ENCODE measurements around the gene FCHSD2.
"Not testable (repeated sequence)": the region's sequence is repeated elsewhere in the genome, so short reads cannot be mapped to it uniquely, and the experiment has no call there.

FCHSD2 gene

GRCh38 chr11:73055655-73056354 lies 86.3 kb downstream of the FCHSD2 start:
- DNase-seq = no peak

- DNase-seq = no peak
Observed at GRCh38 chr11:73055002-73055401, 87.1 kb downstream of the FCHSD2 start.

DNA sequence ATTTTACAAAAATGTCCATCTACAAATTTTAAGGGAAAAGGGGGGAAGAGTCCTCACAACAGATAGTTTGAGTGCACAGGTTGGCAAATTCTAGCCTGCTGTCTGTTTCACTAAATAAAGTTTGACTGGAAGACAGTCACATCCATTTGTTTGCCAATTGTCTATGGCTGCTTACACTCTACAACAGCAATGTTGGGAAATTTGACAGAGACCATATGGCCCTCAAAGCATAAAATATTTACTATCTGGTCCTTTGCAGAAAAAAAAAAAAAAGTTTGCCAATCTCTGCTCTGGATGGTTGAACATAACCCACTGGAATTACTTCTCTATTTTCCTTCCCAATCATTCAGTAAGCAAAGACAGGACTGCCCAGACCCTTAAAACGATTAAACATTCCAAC lies 88.2 kb downstream of the FCHSD2 start:
- DNase-seq = no peak

- no peak for DNase-seq
Observed at GRCh38 chr11:73048446-73048845, 93.7 kb downstream of the FCHSD2 start.

DNA sequence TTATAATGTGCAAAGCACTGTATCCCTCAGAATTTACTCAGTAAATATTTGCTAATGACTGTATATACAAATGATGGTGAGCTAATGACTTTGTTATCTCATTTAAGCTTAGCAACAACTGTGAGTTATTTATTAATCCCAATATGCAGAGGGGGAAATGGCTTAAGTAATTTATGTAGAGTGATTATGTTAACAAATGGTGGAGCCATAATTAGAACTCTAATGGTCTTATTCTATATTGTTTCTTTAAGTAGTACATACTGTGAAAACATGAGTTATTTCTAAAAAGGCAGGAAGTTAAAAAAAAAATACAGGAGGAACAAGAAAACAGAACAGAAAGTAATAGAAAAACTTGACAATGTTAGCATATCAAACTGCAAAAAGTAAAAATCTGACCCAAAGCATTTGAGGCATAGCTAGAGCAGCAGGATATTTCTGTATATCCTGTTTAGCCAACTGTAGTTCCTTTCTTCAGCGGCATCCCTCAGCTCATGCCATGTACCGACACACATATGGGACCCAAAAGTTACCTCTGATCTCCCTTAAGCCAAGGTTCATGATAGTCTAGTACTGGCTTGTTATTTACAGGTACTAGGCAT lies 94.2 kb downstream of the FCHSD2 start:
- DNase-seq = no peak

DNA sequence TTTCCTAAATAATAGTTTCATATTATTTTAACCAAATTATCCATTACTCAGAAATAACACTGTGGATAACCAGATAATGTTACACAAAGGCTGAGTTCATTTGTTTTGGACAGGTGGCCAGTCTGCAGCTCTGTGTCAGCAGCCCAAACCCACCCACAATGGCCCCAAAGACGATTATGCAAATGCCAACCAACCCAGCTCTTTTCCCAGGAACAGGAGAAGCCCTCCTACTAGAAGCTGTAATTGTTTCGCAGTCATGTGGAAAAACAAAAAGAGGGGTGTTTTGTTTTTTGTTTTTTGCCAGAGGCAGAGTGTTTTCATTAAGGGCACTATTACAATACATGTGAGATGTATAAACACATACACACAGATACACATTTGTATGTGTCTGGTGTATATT lies 102.1 kb downstream of the FCHSD2 start:
- DNase-seq = no peak

GRCh38 chr11:73034777-73035176 lies 107.3 kb downstream of the FCHSD2 start:
- DNase-seq = peak in 1 of 2 donors; percentile 11

DNA sequence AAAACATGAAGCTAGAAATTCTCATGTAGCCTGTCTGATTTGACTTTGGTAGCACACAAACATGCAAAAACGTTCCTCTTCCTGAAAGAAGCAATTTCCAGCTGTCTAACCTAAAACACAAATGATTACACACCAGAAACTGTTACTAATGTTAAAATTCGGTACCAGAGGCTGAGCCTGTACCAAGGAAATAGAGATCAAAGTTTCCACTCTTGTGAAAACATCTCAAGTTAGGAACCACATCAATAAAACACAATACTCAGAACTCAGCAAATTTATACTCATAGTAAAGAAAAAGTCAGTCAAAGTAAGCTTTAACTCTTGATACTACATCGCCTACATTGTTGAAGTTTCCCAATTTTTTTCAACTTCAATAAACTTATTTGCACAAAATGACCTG lies 107.8 kb downstream of the FCHSD2 start:
- peak in 1 of 2 donors; percentile 67 for DNase-seq

DNA sequence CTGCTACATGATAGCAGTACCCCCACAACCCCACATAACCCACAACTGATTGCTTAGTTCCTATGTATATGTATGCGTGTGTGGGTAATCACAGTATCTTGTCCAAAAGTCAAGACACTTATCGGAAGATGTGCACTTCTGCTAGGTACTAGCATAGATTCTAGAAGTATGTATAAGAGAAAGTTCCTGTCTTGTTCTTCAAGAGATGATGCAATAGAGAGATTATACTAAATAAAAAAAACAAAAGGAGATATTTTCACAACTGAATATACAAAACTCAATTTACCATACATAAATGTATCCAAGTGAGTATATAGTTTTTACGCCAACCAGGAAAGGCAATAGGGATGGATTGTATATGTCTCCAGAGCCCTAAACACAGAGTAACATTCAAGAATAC lies 112.0 kb downstream of the FCHSD2 start:
- no peak for DNase-seq

DNA sequence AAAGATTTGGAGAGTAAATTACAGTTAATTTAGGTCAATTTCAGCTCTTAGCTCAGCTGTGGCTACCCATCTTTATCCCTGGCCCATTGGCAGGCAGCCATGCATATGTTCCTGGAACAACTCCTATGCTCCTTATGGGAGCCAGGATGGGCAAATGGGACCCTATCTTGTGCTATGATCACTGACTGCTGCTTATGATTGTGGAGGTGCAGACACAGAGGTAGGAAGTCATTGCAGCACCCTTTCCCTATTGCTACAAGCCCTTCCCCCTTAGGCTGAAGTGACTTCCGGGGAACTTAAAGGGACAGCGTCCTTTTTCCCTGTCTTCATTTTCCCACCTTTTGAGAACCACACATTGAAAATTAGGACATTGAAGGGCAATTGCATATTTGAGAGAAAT lies 112.7 kb downstream of the FCHSD2 start:
- no peak for DNase-seq

- peak in 1 of 2 donors; percentile 26 for DNase-seq
Observed at GRCh38 chr11:73028611-73029010, 113.5 kb downstream of the FCHSD2 start.

GRCh38 chr11:73027840-73028239 lies 114.3 kb downstream of the FCHSD2 start:
- not testable (repeated sequence) for DNase-seq

DNA sequence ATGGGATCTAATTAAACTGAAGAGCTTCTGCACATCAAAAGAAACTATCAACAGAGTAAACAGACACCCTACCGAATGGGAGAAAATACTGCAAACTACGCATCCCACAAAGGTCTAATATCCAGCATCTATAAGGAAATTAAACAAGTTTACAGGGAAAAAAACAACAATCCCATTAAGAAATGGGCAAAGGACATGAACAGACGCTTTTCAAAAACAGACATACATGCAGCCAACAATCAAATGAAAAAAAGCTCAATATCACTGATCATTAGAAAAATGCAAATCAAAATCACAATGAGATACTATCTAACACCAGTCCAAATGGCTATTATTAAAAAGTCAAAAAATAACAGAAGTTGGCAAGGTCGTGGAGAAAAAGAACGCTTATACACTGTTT lies 117.5 kb downstream of the FCHSD2 start:
- no peak for DNase-seq

DNA sequence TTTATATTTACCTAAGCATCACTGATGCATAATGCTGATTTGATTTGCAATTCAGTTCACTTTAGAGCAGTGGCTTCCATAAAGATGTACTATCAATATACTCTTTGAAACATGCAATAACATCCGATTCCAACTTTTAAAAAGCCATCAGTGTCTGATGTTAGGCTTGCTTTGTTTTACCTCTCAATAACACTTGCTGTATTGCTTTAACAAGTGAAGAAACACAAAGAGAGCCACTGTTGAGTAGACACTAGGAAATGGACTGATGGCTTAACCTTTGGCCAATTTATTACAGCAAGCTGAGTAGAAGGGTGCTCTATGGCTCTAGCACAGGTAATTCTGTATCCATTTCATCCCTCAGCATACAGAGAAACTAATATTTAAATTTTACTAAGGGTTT lies 122.1 kb downstream of the FCHSD2 start:
- DNase-seq = no peak

DNA sequence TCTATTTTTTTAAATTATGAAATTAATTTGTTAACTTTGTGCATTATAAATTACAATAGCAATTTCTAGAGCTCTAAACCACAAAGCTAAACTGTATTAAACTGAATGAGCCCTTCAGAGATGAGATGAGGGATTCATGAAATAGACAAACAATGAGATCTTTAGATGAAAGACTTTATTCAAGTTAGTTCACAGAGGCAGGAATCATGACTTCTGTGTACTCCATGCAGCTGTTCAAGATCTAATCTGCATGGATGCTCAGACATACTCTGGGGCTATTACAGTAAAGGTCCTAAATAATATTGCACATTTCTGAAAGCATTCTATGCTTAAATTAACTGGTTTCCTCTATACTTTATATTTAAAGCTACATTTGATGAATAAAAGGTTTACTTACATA lies 122.7 kb downstream of the FCHSD2 start:
- DNase-seq = no peak

GRCh38 chr11:73018856-73019255 lies 123.3 kb downstream of the FCHSD2 start:
- no peak for DNase-seq

DNA sequence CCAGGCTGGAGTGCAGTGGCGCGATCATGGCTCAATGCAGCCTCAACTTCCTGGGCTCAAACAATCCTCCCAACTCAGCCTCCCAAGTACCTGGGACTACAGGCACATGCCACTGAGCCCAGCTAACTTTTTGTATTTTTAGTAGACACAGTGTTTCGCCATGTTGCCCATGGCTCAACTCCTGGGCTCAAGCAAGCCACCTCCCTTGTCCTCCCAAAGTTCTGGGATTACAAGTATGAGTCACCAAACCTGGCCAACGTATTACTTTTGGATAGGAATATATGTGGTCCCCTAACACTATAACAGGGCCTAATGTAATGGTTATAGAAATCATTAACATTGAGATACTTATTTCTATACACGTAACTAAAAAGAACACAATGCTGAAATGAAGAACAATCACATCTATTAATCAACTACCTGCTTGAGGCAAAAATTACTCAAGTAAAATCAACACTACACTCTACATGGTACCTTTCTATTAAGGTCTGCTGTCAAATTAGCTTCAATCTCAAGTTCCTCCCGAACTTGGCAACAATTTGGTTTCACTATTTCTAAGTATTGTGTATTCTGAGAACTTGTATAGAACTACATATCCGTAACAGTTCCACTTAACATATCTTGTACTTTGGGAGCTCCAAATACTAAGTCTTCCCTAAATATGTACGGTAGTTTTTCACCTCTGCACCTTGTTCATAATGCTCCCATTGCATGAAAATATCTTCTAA lies 124.9 kb downstream of the FCHSD2 start:
- no peak for DNase-seq

DNA sequence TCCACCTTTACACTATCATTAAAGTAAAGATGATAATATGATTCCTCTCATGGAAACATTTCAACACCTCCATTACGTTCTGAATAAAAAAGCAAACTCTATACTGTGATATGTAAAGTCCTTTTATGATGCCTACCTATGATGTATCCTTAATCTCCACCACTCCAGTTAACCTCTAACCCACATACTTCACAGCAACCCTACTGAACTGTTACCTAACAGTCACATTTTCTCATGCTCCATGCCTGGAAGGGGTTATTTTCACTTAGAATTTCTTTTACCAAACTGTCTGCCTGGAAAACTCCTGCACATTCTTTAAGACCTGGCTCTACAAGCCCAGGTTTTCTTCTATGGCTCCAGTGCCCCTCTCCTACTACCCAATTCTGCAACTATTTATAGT lies 129.1 kb downstream of the FCHSD2 start:
- no peak for DNase-seq

GRCh38 chr11:73012121-73012863 lies 129.8 kb downstream of the FCHSD2 start:
- DNase-seq = no peak

DNA sequence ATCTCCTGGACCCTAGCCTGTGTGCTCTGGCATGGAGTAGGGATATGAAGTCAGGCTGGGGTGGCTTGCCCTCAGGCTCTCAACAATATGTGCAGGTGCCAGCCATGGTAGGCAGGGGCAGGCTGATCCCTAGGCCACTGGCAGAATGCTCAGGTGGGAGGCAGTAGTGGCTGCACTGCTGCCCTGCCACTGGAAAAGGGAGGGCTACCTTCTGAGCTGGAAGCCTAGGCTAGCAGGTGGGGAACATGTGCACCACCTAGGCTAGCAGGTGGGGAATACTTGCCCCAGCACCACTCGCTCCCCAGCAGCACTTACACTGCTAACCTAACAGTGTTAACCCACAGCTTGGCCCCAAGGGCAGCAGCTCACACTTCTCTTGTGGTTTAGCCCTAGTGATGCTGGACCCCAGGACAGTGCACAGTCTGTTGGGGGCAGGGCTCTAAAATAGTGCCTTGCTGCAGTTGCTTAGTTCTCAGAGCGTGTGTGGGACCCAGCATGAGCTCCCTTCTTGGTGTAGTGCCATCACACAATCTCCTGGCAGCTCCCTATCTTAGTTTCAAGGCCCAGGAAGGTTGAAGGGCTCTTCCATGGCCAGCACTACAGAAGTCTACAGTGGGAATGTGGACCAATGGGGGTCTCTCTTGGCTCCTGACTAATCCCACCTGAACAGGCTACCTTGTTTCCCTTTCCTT lies 130.8 kb downstream of the FCHSD2 start:
- DNase-seq = no peak

DNA sequence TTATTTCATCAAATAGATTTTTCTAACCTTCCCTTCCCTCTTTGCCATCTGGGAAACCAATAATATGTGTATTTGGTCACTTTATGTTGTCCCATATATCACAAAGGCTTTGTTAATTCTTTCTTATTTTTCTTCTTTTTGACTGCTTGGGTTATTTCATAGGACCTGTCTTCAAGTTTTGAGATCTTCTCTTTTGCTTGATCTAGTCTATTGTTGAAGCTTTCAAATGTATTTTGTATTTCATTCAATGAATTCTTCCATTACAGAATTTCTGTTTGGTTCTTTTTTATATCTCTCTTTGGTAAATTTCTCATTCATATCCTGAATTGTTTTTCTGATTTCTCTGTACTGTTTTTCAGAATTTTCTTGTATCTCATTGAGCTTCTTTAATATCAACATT lies 132.1 kb downstream of the FCHSD2 start:
- DNase-seq = no peak

DNA sequence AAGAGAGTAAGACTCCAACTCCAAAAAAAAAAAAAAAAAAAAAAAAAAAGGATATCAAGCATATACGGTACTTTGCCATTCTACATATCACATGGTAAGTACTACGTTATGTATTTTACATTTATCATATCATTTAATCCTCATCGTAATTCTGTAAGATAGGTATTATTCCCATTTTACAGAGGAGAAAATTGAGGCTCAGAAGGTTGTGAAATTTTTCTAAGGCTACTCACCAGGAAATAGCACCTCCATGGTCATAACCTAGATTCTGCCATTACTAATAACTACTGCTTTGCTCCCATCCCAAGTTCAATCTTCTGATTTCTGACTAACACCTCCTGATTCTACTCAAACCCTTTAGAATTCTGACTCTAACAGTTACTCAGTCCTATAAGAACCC lies 138.0 kb downstream of the FCHSD2 start:
- DNase-seq = no peak

DNA sequence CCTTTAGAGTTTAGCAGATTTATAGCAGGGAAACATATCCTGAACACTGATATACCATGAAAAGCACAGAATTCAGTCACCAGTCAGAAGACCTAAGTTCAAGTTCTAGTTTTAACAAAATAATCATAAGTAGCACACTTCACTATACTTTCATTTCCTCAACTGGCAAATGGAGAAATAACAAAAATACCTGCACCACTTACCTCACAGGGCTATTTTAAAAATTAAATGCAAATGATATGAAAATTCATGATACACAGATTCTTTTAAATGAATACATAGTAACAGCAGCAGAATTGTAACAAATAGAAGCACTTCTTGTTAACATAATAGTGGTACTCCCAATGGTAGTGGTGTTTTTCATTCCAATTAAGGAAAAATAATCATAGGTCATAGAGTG lies 139.0 kb downstream of the FCHSD2 start:
- no peak for DNase-seq

Data from CD4-positive, alpha-beta T cell treated with Interleukin-4 for 1 hour (primary cell).